OCI-LY1 (cell line): ENCODE data around the gene OTOL1.

Experiments used
- H2AFZ ChIP-seq: fragments of 200-600 bp; sonication (generic), shearing (Covaris generic); 2 replicates; pipeline ENCODE4 v1.6.0; 2014; ENCODE audit warnings: antibody characterized with exemption, mild to moderate bottlenecking, low read length
- H3F3A ChIP-seq: fragments of 200-600 bp; sonication (generic), shearing (Covaris generic); 2 replicates; pipeline ENCODE4 v1.6.0; 2014; ENCODE audit warnings: mild to moderate bottlenecking, antibody characterized with exemption, low read length, moderate library complexity; ENCODE audit not compliant: insufficient read depth
- H3K27ac ChIP-seq: fragments of 200-600 bp; sonication (generic); 2 replicates; pipeline ENCODE4 v1.5.1; 2014; ENCODE audit warnings: low read length, mixed run types, mild to moderate bottlenecking, low read depth; ENCODE audit not compliant: poor library complexity, severe bottlenecking
- H3K27me3 ChIP-seq: fragments of 200-600 bp; sonication (generic); 2 replicates; pipeline ENCODE4 v1.6.0; 2014; ENCODE audit warnings: antibody characterized with exemption, mild to moderate bottlenecking, low read length, moderate library complexity; ENCODE audit not compliant: insufficient read depth
- H3K36me3 ChIP-seq: fragments of 200-600 bp; sonication (generic); 2 replicates; pipeline ENCODE4 v1.6.1; 2014; ENCODE audit warnings: mild to moderate bottlenecking, antibody characterized with exemption, low read length, moderate library complexity, mixed read lengths; ENCODE audit not compliant: insufficient read depth
- H3K4me1 ChIP-seq: fragments of 200-600 bp; sonication (generic); 2 replicates; pipeline ENCODE4 v1.5.1; 2014; ENCODE audit warnings: mild to moderate bottlenecking, low read length, moderate library complexity; ENCODE audit not compliant: insufficient read depth, severe bottlenecking
- H3K4me2 ChIP-seq: fragments of 200-600 bp; sonication (generic), shearing (Covaris generic); 2 replicates; pipeline ENCODE4 v1.6.1; 2014; ENCODE audit warnings: low read length
- H3K4me3 ChIP-seq: fragments of 200-600 bp; sonication (generic); 2 replicates; pipeline ENCODE4 v1.5.1; 2014; ENCODE audit warnings: low read length, low read depth, mild to moderate bottlenecking, mixed read lengths; ENCODE audit not compliant: poor library complexity, severe bottlenecking
- H3K79me2 ChIP-seq: fragments of 200-600 bp; shearing (Covaris generic); 2 replicates; pipeline ENCODE4 v1.6.1; 2016; ENCODE audit warnings: mixed run types, low read length, mixed read lengths; ENCODE audit not compliant: insufficient read depth
- H3K9ac ChIP-seq: fragments of 200-600 bp; sonication (generic), shearing (Covaris generic); 2 replicates; pipeline ENCODE4 v1.6.1; 2014; ENCODE audit warnings: mild to moderate bottlenecking, low read length, mixed read lengths
- H3K9me2 ChIP-seq: fragments of 200-600 bp; sonication (generic), shearing (Covaris generic); 2 replicates; pipeline ENCODE4 v1.6.1; 2014; ENCODE audit warnings: low read depth, mild to moderate bottlenecking, low read length, mixed read lengths
- H3K9me3 ChIP-seq: fragments of 200-600 bp; shearing (Covaris generic); 2 replicates; pipeline ENCODE4 v1.6.1; 2014; ENCODE audit warnings: low read length, mixed read lengths
- H4K20me1 ChIP-seq: fragments of 200-600 bp; sonication (generic), shearing (Covaris generic); 2 replicates; pipeline ENCODE4 v1.6.0; 2016; ENCODE audit warnings: mild to moderate bottlenecking, low read length; ENCODE audit not compliant: insufficient read depth
- CTCF ChIP-seq: fragments of 200-600 bp; sonication (generic), shearing (Covaris generic); IDR thresholded peaks from 2 replicates; pipeline ENCODE4 v1.5.1; 2017; ENCODE audit warnings: mild to moderate bottlenecking, antibody characterized with exemption, low read length, moderate library complexity, mixed read lengths
- EZH2 ChIP-seq: fragments of 200-600 bp; sonication (generic), shearing (Covaris generic); IDR thresholded peaks from 2 replicates; pipeline ENCODE4 v1.8.0; 2017; ENCODE audit warnings: borderline replicate concordance, mixed run types, mild to moderate bottlenecking, antibody characterized with exemption, low read length, moderate library complexity, mixed read lengths

OTOL1 gene

GRCh38 chr3:161496508-161496907, at the start of gene OTOL1:
Gene OTOL1, plus strand, starts transcription at chr3:161496808. Its CDS starts 0 bp downstream, at chr3:161496808.
- no peaks in the 10 kb centered on the region for H3K79me2 ChIP-seq
- no peak for TF ChIP-seq CTCF
- TF ChIP-seq EZH2, result no peak
- no peaks in the 10 kb centered on the region for H3K36me3 ChIP-seq
- no peaks in the 10 kb centered on the region for H3K4me1 ChIP-seq
- no peak within 1 kb of the TSS for H3K4me2 ChIP-seq
- H2AFZ ChIP-seq, result no peak within 1 kb of the TSS
- H3K9me3 ChIP-seq, result 0 out of 2 replicates have a peak, but pooled peaks cover 3% of the 10 kb centered on the region
- H3K27me3 ChIP-seq, result no peaks in the 10 kb centered on the region
- no peak within 1 kb of the TSS for H3K27ac ChIP-seq
- H3F3A ChIP-seq, result no peaks in the 10 kb centered on the region
- H3K9ac ChIP-seq, result no peak within 1 kb of the TSS
- 0 out of 2 replicates have a peak, but pooled peaks cover 4% of the 10 kb centered on the region for H3K9me2 ChIP-seq
- H3K4me3 ChIP-seq, result no peak within 1 kb of the TSS
- no peaks in the 10 kb centered on the region for H4K20me1 ChIP-seq

- Histone ChIP-seq H3K4me3 (no peak overlapping the region), H3K9me2 (no peaks in the 10 kb centered on the region), H3F3A (no peaks in the 10 kb centered on the region), H3K4me2 (no peak overlapping the region), H4K20me1 (no peaks in the 10 kb centered on the region), H3K4me1 (no peaks in the 10 kb centered on the region), H3K9ac (no peak overlapping the region), H3K36me3 (no peaks in the 10 kb centered on the region), H2AFZ (no peak overlapping the region), H3K27ac (no peak overlapping the region), H3K27me3 (no peaks in the 10 kb centered on the region), H3K79me2 (no peaks in the 10 kb centered on the region), H3K9me3 (no peaks in the 10 kb centered on the region)
- TF ChIP-seq CTCF, result no peak; the same call in 1 of the 2 replicates
- no peak for TF ChIP-seq EZH2
These were observed 46.8 kb upstream of the OTOL1 start for GRCh38 chr3:161449785-161450184.

GRCh38 chr3:161452179-161452578, 44.4 kb upstream of the OTOL1 start:
- no peaks in the 10 kb centered on the region for H3K9me2 ChIP-seq
- no peak overlapping the region for H2AFZ ChIP-seq
- H3K9ac ChIP-seq, result no peak overlapping the region
- H3K36me3 ChIP-seq, result no peaks in the 10 kb centered on the region
- no peaks in the 10 kb centered on the region for H3K79me2 ChIP-seq
- H3K4me1 ChIP-seq, result no peaks in the 10 kb centered on the region
- H3K4me2 ChIP-seq, result no peak overlapping the region
- TF ChIP-seq EZH2 (no peak), CTCF (no peak)
- H4K20me1 ChIP-seq, result no peaks in the 10 kb centered on the region
- H3K27me3 ChIP-seq, result no peaks in the 10 kb centered on the region
- H3K27ac ChIP-seq, result no peak overlapping the region
- H3K9me3 ChIP-seq, result no peaks in the 10 kb centered on the region
- no peaks in the 10 kb centered on the region for H3F3A ChIP-seq
- H3K4me3 ChIP-seq, result no peak overlapping the region
